Natural killer cell treated with Interleukin-12 subunit alpha and Interleukin-12 subunit beta and Interleukin-15 and Interleukin-18, amount 100 ng/mL, for 72 hours (primary cell): ENCODE results near the gene KLHL2. TPM values are rescaled to one million over a fixed set of nuclear protein-coding genes. Genes with fewer than 3 reads are reported as not detected.

Source experiments
- ATAC-seq, 2 donors: fragments of 150-1000 bp; cut with Tn5 transposase in 1 of 2; sonication (Bioruptor Pico), chemical (Tn5 transposase) in 1 of 2; 2 replicates each; pipeline ENCODE4 v1.10.0; 2021
- DNase-seq: peaks from one replicate; pipeline ENCODE4 v3.0.0; 2022; ENCODE audit warnings: low spot score
- H3K27ac Mint-ChIP-seq, 2 donors: 1 replicate in 1 of 2; 2 replicates in 1 of 2; pipeline ENCODE4 v1.8.0; 2022; ENCODE audit warnings: mixed read lengths in 2 of 2, mild to moderate bottlenecking in 1 of 2, moderate library complexity in 1 of 2
- H3K27me3 Mint-ChIP-seq, 2 donors: 1 replicate in 1 of 2; 2 replicates in 1 of 2; pipeline ENCODE4 v1.8.0; 2022; ENCODE audit warnings: mixed read lengths in 2 of 2
- H3K36me3 Mint-ChIP-seq: one replicate; pipeline ENCODE4 v1.8.0; 2022; ENCODE audit warnings: mixed read lengths
- H3K4me1 Mint-ChIP-seq, 2 donors: 1 replicate in 1 of 2; 2 replicates in 1 of 2; pipeline ENCODE4 v1.8.0; 2022; ENCODE audit warnings: low read depth in 2 of 2, mixed read lengths in 2 of 2, mild to moderate bottlenecking in 1 of 2
- H3K4me3 Mint-ChIP-seq: one replicate; pipeline ENCODE4 v1.8.0; 2022; ENCODE audit warnings: mixed read lengths
- H3K9me3 Mint-ChIP-seq: 2 replicates; pipeline ENCODE4 v1.8.0; 2022; ENCODE audit warnings: mixed read lengths
- total RNA-seq, 2 donors: library from RNA; stranded (reverse); gene quantifications; one replicate each; pipeline ENCODE4 v1.2.3, GENCODE V29; 2022

KLHL2 gene
- total RNA-seq, 2 donors from 2014 or later, result 53.7 to 80.1 TPM

DNA sequence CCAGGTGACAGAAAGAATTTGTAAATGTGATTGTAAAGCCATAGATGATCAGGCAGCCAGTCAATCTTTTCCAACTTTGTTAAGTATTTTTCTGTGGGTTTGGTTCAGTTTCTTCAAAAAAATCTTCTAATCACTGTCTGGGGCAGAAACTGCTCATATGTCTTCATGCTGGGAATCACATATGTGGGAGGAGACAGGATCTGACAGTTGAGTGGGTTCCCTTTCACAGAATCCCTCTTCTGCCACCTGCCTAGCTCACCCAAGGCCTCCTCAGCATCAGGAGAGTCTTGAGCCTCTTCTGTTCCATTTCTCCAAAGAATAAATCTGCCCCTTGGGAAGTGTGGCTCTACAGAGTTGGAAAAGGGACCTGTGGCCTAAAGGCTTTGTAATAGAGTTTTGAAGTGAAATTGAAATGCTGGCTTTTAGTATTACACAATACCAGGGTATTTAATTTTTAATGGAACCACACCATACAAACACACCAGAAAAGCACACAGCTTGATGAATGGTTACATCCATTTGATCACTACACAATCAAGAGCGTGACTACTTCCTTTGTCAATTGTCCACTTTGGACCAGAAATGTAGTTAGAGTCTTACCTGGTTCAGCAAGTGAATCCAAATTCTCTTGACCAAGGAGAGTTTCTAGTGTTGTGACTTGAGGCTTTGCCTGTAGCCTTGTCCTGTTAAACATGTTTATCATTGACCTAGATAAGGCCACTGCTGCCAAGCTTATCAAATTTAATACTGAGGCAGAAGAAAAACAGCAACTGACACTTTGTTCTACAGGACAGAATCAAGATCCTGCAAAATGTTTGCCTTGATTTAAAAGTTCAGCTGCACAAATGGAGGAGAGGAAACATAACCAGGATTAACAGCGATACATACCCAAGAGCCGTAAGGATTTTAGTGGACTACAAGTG lies 140.5 kb downstream of the KLHL2 start:
- peaks cover 0 to 4% of the 10 kb centered on the region in 2 donors for H3K4me1 Mint-ChIP-seq
- no peak overlapping the region for H3K4me3 Mint-ChIP-seq
- no peaks in the 10 kb centered on the region for H3K9me3 Mint-ChIP-seq
- no peak for DNase-seq
- no peak overlapping the region for H3K27ac Mint-ChIP-seq
- H3K36me3 Mint-ChIP-seq, result peaks cover 6% of the 10 kb centered on the region
- H3K27me3 Mint-ChIP-seq, result peaks cover 3 to 10% of the 10 kb centered on the region in 2 donors
- ATAC-seq, result no peak

DNA sequence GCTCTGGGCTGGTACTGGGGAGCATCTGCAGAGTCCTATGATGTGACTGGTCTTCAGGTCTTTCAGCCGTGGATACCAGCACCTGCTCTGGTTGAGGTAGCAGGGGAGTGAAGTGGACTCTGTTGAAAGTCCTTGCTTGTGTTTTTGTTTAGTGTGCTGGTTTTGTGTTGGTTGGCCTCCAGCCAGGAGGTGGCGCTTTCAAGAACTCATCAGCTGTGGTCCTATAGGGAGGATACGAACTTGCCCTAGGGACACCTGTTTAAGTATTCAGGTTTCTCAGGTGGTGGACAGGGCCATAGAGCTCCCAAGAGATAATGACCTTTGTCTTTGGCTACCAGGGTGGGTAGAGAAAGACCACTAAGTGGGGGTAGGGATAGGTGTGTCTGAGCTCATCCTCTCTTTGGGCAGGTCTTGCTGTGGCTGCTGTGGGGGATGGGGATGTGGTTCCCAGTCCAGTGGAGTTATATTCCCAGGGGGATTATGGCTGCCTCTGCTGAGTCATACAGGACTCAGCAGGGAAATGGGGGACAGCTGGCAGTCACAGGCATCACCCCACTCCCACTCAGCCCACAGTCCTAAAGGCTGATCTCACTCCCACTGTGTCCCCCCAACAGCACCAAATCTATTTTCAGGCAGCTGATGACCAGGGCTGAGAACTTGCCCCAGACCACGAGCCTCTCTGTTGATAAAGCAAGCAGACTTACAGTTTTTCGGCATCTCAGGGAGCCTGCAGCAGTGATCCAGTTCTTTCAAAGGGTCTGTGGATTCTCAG lies 144.2 kb downstream of the KLHL2 start:
- DNase-seq, result no peak

DNA sequence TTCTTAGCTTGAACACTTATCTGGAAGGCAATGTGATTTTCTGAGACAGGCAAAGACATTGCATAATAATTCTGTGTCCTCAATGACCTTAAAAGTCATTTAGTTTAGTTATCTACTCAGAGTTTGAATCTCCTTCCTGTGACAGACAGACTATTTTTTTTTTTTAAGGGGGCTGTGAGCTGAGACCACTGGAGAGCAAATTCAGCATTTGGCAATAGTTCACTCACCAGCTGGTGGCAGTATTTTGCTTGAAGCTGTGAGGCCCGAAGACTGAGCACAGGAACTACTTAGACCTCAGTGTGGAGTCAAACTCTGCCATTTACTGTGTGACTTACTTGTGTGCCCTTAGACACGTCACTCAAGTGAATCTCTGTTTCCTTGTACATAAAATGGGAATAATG lies 148.5 kb downstream of the KLHL2 start:
- H3K27me3 Mint-ChIP-seq, result peaks cover 21 to 26% of the 10 kb centered on the region in 2 donors
- H3K4me1 Mint-ChIP-seq, result peaks cover 0 to 5% of the 10 kb centered on the region in 2 donors
- ATAC-seq (no peak), DNase-seq (no peak)
- no peak overlapping the region for H3K27ac Mint-ChIP-seq
- H3K36me3 Mint-ChIP-seq, result no peaks in the 10 kb centered on the region
- no peak overlapping the region for H3K4me3 Mint-ChIP-seq
- H3K9me3 Mint-ChIP-seq, result no peaks in the 10 kb centered on the region

More for the DNA sequence above, 144.2 kb downstream of the KLHL2 start:
- H3K36me3 Mint-ChIP-seq, result no peaks in the 10 kb centered on the region
- H3K4me1 Mint-ChIP-seq, result no peaks in the 10 kb centered on the region
- ATAC-seq, result no peak
- H3K27ac Mint-ChIP-seq, result no peak overlapping the region
- no peaks in the 10 kb centered on the region for H3K9me3 Mint-ChIP-seq
- no peak overlapping the region for H3K4me3 Mint-ChIP-seq
- peaks cover 7 to 10% of the 10 kb centered on the region in 2 donors for H3K27me3 Mint-ChIP-seq

DNA sequence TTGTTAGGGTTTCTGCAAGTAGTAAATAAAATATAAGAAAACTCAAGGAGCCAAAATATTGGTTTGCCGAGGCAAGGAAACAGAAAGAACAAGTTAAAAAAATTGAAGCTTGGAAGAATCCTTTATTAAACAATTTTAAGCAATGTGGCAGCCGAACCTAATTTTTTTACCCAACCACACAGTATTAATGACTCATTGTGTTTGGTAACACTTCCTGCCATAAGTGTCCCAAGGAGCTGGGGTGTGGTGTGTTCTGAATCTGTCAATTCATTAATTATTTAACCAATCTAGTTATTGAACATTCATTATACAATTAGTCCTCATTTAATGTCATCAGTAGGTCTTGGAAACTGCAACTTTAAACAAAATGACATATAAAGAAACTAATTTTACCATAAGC lies 152.1 kb downstream of the KLHL2 start:
- Mint-ChIP-seq H3K36me3 (no peaks in the 10 kb centered on the region), H3K4me1 (peaks cover 0 to 5% of the 10 kb centered on the region in 2 donors), H3K27me3 (peaks cover 24 to 40% of the 10 kb centered on the region in 2 donors), H3K27ac (no peak overlapping the region), H3K4me3 (no peak overlapping the region), H3K9me3 (no peaks in the 10 kb centered on the region)
- ATAC-seq (no peak), DNase-seq (no peak)

DNA sequence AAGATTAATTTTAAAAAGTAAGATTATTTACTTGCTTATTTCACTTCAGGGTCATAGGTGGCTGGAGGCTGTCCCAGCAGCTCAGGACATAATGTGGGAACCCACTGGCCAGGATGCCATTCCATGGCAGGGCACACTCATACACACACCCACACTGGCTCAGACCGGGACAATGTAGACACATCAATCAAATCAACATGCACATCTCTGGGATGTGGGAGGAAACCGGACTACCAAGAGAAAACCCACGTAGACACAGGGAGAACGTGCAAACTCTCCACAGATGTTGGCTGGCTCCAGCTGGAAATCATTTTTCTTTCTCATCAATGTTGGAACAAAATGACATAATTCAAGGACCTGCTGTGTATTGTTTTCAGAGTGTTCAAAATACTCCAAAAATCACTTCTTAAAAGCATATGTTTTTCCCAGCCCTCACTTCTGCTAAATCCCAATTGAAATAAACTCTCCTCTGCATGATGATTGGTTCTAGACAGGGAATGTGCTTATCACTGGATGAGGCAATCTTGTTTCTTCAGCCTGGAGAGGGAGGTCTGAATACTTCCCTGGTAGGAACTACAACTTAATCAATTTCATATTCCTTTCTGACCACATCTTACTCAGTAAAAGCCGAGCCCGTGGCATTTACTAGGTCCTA lies 152.8 kb downstream of the KLHL2 start:
- H3K4me1 Mint-ChIP-seq, result peaks cover 0 to 5% of the 10 kb centered on the region in 2 donors

DNA sequence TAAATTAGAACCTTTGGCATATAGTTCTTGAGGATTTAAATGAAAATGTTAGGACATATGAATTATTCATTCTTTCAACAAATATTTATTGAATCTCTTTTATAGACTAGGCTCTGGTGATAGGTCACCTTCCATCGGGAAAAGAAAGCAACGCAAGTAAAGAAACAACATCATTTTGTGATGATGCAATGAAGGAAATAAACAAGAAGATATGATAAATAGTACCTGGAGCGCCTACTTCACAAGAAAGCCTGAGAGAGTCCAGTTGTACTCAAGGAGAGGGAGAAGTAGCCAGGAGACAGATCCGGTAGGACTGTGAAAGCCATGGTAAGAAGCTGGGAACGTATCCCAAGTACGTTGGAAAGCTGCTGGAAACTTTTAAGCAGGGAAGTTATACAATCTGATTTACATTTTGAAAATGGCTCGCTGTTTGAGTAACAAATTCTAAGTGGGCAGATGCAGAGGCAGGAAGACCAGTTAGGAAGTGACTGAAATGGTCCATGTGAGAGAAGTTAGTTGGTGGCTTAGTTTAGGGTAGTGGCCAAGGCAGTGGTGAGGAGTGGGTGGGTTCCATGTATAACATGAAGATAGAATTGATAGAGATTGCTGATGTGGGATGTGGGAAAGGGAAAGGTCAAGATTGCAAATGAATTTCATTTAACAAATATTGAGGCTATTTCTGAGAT lies 153.8 kb downstream of the KLHL2 start:
- Mint-ChIP-seq H3K36me3 (no peaks in the 10 kb centered on the region), H3K4me1 (peaks cover 0 to 5% of the 10 kb centered on the region in 2 donors), H3K4me3 (no peak overlapping the region), H3K27ac (no peak overlapping the region), H3K9me3 (no peaks in the 10 kb centered on the region), H3K27me3 (peaks cover 24 to 40% of the 10 kb centered on the region in 2 donors)
- ATAC-seq (no peak), DNase-seq (no peak)

More for the DNA sequence above, 152.8 kb downstream of the KLHL2 start:
- H3K4me3 Mint-ChIP-seq, result no peak overlapping the region
- no peaks in the 10 kb centered on the region for H3K9me3 Mint-ChIP-seq
- no peaks in the 10 kb centered on the region for H3K36me3 Mint-ChIP-seq
- no peak overlapping the region for H3K27ac Mint-ChIP-seq
- DNase-seq (no peak), ATAC-seq (no peak)
- H3K27me3 Mint-ChIP-seq, result peaks cover 24 to 40% of the 10 kb centered on the region in 2 donors

DNA sequence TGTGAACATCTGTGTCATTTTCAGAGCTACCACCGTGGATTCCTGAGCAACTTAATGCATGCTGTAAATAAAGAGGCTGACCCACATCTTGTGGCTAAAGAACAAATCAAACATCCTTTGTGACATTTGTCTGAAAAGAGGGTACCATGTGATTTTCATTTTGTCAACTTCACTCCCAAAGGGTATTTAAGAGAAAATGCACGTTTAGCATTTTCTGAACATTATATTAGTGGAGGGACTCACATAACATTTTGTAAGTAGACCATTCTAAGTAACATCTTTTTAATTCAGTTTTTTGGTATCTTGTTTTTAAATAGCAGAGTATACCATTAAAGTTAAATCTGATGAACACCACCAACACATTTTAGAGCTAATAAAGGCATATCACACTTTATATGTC lies 154.4 kb downstream of the KLHL2 start:
- Mint-ChIP-seq H3K9me3 (no peaks in the 10 kb centered on the region), H3K36me3 (no peaks in the 10 kb centered on the region), H3K27ac (no peak overlapping the region), H3K4me1 (peaks cover 0 to 5% of the 10 kb centered on the region in 2 donors), H3K27me3 (peaks cover 24 to 40% of the 10 kb centered on the region in 2 donors), H3K4me3 (no peak overlapping the region)
- ATAC-seq, result no peak
- DNase-seq, result no peak

DNA sequence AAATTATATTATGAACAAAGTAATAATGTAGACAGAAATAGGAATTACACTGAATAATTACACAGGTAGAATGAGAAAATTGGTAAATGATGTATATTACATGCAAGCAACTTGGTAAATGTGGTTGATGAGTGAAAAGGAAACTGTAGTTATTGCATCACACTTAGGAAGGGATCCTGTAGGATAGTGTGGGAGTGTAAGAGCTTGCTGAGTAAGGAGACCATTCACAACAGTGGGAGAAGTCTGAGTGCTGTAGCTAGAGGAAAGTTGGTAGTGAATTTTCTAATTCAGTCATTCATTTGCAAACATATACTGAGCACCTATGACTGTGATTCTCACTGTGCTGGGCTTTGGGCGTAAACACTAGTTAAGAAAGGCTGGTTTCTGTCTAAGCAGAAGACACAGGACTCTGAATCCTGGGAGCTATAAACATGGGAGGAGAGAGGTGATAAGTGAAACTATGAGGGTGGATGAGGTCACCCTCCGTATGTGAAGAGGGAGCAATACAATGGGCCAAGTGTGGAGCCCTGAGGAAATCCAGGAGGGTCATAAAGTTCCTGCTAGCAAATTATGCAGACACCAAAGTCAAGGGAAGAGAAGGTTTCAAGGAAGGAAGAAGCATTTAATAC lies 157.2 kb downstream of the KLHL2 start:
- Mint-ChIP-seq H3K4me3 (no peak overlapping the region), H3K9me3 (no peaks in the 10 kb centered on the region), H3K27me3 (peaks cover 18 to 23% of the 10 kb centered on the region in 2 donors), H3K4me1 (no peaks in the 10 kb centered on the region), H3K27ac (no peak overlapping the region), H3K36me3 (no peaks in the 10 kb centered on the region)
- ATAC-seq (no peak), DNase-seq (no peak)

DNA sequence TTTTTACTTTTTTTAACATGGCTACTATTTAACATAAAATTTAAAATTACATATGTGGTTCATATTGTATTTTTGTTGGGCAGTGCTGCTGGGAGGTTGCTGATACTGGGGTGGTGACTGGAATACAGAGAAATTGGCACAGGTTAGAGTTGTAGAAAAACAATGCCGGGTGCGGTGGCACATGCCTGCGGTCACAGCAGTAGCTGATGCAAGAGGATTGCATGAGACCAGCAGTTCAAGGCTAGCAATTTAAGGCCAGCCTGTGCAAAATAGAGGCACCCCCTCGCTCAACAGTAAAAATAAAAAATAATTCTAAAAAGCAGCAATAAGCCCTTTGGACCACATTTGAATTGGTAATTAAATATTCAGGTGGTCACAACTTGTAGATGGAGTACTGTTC lies 159.7 kb downstream of the KLHL2 start:
- H3K36me3 Mint-ChIP-seq, result no peaks in the 10 kb centered on the region
- DNase-seq, result no peak
- no peak overlapping the region for H3K4me3 Mint-ChIP-seq
- no peak overlapping the region for H3K27ac Mint-ChIP-seq
- no peaks in the 10 kb centered on the region for H3K4me1 Mint-ChIP-seq
- no peaks in the 10 kb centered on the region for H3K9me3 Mint-ChIP-seq
- peaks cover 6 to 24% of the 10 kb centered on the region in 2 donors for H3K27me3 Mint-ChIP-seq
- no peak for ATAC-seq

DNA sequence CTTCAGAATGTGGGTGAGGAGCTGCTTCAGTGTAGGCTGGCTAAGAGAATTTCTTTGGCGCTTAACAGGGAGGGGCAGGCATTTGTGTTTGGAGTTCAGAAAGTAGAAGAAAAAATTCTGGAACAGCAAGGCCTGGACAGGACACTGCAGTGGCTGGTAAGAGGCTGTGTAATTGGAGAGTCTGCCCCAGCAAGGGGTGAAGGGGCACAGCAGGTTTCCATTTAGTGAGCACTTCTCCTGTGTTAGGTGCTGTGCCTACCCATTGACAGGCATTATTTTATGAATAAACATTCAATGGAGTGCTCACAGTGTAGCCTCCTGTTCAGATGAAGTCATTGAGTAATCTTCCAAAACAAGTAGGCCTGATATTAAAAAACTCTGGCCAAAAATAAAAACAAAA lies 160.8 kb downstream of the KLHL2 start:
- Mint-ChIP-seq H3K27ac (no peak overlapping the region), H3K27me3 (peaks cover 7 to 23% of the 10 kb centered on the region in 2 donors), H3K9me3 (no peaks in the 10 kb centered on the region), H3K36me3 (no peaks in the 10 kb centered on the region), H3K4me1 (no peaks in the 10 kb centered on the region), H3K4me3 (no peak overlapping the region)
- ATAC-seq, result no peak
- DNase-seq, result no peak

DNA sequence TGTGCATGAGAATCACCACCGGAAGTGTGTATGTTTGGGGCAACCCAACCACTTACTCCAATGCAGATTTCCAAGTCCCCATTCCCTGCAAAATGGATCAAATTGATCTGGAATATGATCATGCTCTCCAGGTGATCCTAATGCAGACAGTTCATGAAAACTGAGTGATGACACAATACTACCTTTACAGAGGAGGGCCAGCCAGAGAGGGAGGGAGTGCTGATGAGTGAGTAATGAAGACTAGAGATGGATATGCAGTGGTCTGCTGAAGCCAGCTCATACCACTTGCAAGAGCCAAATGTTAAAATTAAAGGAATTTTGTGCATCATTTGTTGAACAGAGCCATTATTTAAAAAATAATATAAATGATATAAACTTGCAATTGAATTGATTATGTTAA lies 161.2 kb downstream of the KLHL2 start:
- Mint-ChIP-seq H3K36me3 (no peaks in the 10 kb centered on the region), H3K27ac (no peak overlapping the region), H3K9me3 (no peaks in the 10 kb centered on the region), H3K27me3 (peaks cover 10 to 20% of the 10 kb centered on the region in 2 donors), H3K4me3 (no peak overlapping the region), H3K4me1 (no peaks in the 10 kb centered on the region)
- DNase-seq (no peak), ATAC-seq (no peak)

DNA sequence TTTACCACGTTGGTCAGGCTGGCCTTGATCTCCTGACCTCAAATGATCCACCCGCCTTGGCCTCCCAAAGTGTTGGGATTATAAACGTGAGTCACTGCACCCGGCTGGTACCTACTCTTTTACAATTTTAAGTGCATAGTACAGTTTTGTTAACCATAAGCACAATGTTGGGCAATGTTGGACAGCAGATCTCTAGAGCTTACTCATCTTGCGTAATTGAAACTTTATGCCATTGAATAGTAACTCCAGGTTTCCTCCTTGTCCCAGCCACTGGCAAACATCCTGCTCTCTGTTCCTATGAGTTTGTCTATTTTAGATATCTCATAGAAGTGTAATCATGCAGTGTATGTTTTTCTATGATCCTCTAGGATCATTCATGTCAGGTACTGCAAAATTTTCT lies 162.2 kb downstream of the KLHL2 start:
- Mint-ChIP-seq H3K27me3 (peaks cover 19 to 27% of the 10 kb centered on the region in 2 donors), H3K36me3 (no peaks in the 10 kb centered on the region), H3K9me3 (no peaks in the 10 kb centered on the region), H3K4me3 (no peak overlapping the region), H3K4me1 (no peaks in the 10 kb centered on the region), H3K27ac (no peak overlapping the region)
- ATAC-seq, result no peak
- DNase-seq, result no peak

DNA sequence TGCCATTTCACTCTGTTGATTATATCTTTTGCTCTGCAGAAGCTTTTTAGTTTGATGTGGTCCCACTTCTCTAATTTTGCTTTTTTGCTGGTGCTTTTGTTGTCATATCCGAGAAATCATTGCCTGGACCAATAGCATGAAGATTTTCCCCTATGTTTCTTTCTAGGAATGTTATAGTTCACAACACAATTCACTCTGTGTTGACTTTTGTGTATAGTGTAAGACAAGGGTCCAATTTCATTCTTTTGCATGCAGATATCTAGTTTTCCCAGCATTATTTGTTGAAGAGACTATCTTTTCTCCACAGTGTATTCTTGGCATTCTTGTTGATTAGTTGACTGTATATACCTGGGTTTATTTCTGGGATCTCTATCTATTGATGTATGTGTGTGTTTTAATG lies 163.2 kb downstream of the KLHL2 start:
- no peak overlapping the region for H3K27ac Mint-ChIP-seq
- DNase-seq (no peak), ATAC-seq (no peak)
- H3K4me1 Mint-ChIP-seq, result no peaks in the 10 kb centered on the region
- peaks cover 26 to 37% of the 10 kb centered on the region in 2 donors for H3K27me3 Mint-ChIP-seq
- H3K4me3 Mint-ChIP-seq, result no peak overlapping the region
- H3K9me3 Mint-ChIP-seq, result no peaks in the 10 kb centered on the region
- H3K36me3 Mint-ChIP-seq, result no peaks in the 10 kb centered on the region
